GM19035 (cell line): ENCODE measurements around the gene PDCD7.
"Not testable (repeated sequence)": the region's sequence is repeated elsewhere in the genome, so short reads cannot be mapped to it uniquely, and the experiment has no call there.

ENCODE experiments used
- ATAC-seq: cut with Tn5 transposase; IDR thresholded peaks from one replicate; pipeline ENCODE4 v1.9.1; 2021; ENCODE audit not compliant: unreplicated experiment

Gene PDCD7

DNA sequence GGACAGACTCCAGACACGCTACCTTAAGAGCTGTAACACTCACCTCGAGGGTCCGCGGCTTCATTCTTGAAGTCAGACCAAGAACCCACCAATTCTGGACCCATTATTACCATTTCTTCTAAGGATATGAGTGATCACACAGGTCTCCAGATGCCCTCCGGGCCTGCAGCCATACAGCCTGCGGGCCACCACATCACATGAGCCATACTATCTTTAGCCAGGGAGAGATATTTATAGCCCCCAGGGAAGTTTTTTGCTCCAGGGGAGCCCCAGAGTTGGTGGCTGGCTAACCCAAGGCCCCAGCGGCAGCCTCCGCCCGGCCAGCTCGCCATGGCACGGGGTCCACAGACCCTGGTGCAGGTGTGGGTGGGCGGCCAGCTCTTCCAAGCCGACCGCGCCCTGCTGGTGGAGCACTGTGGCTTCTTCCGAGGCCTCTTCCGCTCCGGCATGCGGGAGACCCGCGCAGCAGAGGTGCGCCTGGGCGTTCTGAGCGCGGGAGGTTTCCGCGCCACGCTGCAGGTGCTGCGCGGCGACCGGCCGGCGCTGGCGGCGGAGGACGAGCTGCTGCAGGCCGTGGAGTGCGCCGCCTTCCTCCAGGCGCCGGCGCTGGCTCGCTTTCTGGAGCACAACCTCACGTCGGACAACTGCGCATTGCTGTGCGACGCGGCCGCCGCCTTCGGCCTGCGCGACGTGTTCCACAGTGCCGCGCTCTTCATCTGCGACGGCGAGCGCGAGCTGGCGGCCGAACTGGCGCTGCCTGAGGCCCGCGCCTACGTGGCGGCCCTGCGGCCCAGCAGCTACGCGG lies 56.9 kb downstream of the PDCD7 start, which contains the start of gene KBTBD13:
Gene KBTBD13 (plus strand): TSS at position 261 of the 805 bp plus-strand sequence. CDS start 70 bp downstream, at position 331.
- ATAC-seq, result no peak

GRCh38 chr15:65075607-65076395 lies 57.8 kb downstream of the PDCD7 start:
- ATAC-seq, result not testable (repeated sequence)

DNA sequence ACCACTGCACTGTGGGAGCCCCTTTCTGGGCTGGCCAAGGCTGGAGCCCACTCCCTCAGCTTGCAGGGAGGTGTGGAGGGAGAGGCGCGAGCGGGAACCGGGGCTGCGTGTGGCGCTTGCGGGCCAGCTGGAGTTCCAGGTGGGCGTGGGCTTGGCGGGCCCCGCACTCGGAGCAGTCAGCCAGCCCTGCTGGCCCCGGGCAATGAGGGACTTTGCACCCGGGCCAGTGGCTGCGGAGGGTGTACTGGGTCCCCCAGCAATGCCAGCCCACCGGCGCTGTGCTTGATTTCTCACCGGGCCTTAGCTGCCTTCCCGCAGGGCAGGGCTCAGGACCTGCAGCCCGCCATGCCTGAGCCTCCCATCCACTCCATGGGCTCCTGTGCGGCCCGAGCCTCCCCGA lies 58.7 kb downstream of the PDCD7 start:
- not testable (repeated sequence) for ATAC-seq

- ATAC-seq, result no peak
Measured at GRCh38 chr15:65072617-65073016, 61.0 kb downstream of the PDCD7 start.

- no peak for ATAC-seq
Measured at GRCh38 chr15:65072027-65072426, 61.6 kb downstream of the PDCD7 start.

- ATAC-seq, result no peak
Measured at GRCh38 chr15:65071381-65071811, 62.2 kb downstream of the PDCD7 start.

DNA sequence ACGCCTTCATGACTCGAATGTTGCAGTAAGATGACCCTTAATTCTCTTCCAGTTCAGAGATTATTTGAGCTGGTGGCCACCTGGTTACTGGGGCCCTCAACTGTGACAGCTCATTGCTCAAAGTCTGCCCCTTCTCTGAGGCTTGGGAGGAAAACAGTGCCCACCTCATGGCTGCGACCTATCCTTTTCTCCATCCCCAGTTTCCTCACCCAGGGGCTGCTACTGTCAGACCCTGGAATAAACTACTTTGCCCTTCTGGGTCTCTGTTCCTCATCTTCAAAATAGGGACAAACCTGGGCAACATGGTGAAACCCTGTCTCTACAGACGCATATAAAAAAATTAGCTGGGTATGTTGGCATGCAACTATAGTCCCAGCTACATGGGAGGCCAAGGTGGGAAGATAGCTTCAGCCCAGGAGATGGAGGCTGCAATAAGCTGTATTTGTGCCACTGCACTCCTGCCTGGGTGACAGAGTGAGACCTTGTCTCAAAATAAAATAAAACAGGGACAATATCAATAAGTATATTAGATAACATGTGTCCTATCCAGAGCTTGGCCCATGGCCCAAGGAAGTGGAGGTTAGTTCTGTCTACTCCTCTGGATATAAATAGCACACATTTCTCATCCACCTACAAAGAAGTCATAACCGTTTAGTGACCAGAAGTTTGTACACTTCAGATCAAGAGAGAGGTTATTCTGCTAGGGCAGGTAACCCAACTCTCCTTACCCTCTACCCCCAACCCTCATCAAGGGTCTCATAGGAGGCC lies 63.6 kb downstream of the PDCD7 start:
- no peak for ATAC-seq

- ATAC-seq, result no peak
Measured at GRCh38 chr15:65069179-65069578, 64.4 kb downstream of the PDCD7 start.

GRCh38 chr15:65068403-65068788 lies 65.2 kb downstream of the PDCD7 start:
- ATAC-seq, result no peak

- ATAC-seq, result no peak
Measured at GRCh38 chr15:65067645-65068402, 65.8 kb downstream of the PDCD7 start, which contains the start of gene RASL12. TSS of gene RASL12 (minus strand) at chr15:65067991. CDS start at chr15:65067835, 156 bp downstream.
